Mesothelial cell of epicardium (in vitro differentiated cells): ENCODE measurements around the gene TNIP3. TPM values are rescaled to one million over a fixed set of nuclear protein-coding genes. Genes with fewer than 3 reads are reported as not detected.

Experiments used
- DNase-seq, 2 experiments: peaks; one replicate each; pipeline ENCODE4 v3.0.0; 2021; ENCODE audit warnings: low spot score in 2 of 2; ENCODE audit not compliant: unreplicated experiment in 2 of 2
- H3K27ac Mint-ChIP-seq: 2 replicates; pipeline ENCODE4 v1.8.0; 2021; ENCODE audit warnings: mixed read lengths
- H3K27me3 Mint-ChIP-seq: 2 replicates; pipeline ENCODE4 v1.8.0; 2021; ENCODE audit warnings: low read depth, mixed read lengths
- H3K36me3 Mint-ChIP-seq: 2 replicates; pipeline ENCODE4 v1.8.0; 2021; ENCODE audit warnings: mixed read lengths
- H3K4me1 Mint-ChIP-seq: 2 replicates; pipeline ENCODE4 v1.8.0; 2021; ENCODE audit warnings: mixed read lengths
- H3K4me3 Mint-ChIP-seq: 2 replicates; pipeline ENCODE4 v1.8.0; 2021; ENCODE audit warnings: mild to moderate bottlenecking, moderate library complexity, mixed read lengths
- H3K9me3 Mint-ChIP-seq: 2 replicates; pipeline ENCODE4 v1.8.0; 2021; ENCODE audit warnings: mixed read lengths
- CTCF ChIP-seq: fragments of 200-600 bp; sonication (generic); IDR thresholded peaks from one replicate; pipeline ENCODE4 v1.5.0; 2021; ENCODE audit warnings: antibody characterized with exemption; ENCODE audit not compliant: unreplicated experiment
- total RNA-seq: library from RNA; stranded (reverse); gene quantifications from 3 replicates; pipeline ENCODE4 v1.2.1, GENCODE V29; 2021

TNIP3 gene
- total RNA-seq, 1 donor from 2014 or later: 0.27 TPM

DNA sequence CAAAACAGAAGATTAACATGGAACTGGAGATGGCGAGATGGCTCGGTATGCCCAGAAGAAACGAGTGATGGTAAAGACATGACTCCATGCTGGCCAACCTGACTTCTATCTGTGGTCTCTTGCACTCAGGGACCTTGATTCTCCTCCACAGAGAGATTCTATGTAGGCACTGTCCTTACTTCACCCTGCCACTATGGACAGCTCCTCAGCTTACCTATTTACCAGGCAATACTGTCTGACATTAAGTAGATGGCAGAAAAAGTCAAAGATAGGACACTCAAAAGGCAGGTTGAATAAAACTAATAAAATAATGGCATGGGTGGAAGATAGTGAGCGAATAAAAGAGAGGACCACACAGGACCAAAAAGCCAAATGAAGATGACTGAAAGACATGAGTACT, 56.6 kb downstream of the TNIP3 start:
- H3K4me3 Mint-ChIP-seq: no peak overlapping the region
- no peak overlapping the region for H3K27ac Mint-ChIP-seq
- H3K36me3 Mint-ChIP-seq: no peaks in the 10 kb centered on the region
- no peak for TF ChIP-seq CTCF
- peaks cover 2% of the 10 kb centered on the region for H3K27me3 Mint-ChIP-seq
- H3K9me3 Mint-ChIP-seq: peaks cover 29% of the 10 kb centered on the region
- DNase-seq: no peak
- no peaks in the 10 kb centered on the region for H3K4me1 Mint-ChIP-seq

DNA sequence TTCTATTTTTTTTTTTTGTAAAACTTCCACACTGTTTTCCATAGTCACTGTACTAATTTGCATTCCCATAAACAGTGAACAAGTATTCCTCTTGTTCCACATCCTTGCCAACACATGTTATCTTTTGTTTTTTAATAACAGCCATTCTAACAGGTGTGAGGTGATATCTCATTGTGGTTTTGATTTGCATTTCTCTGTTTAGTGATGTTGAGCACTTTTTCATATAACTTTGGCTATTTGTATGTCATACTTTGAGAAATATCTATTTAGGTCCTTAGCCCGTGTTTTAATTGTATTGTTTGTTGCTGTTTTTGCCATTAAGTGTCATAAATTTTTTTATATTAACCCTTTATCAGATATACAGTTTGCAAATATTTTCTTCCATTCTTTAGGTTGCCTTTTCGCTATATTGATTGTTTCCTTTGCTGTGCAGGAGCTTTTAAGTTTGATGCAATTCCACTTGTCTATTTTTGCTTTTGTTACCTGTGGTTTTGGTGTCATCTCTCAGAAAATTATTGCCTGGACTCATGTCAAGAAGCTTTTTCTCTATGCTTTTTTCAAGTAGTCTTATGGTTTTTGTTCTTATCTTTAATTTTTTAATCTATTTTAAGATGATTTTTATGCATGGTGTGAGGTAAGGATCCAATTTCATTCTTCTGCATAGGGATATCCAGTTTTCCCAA, 63.9 kb downstream of the TNIP3 start:
- H3K9me3 Mint-ChIP-seq: peaks cover 38% of the 10 kb centered on the region
- peaks cover 2% of the 10 kb centered on the region for H3K36me3 Mint-ChIP-seq
- no peak for TF ChIP-seq CTCF
- H3K27me3 Mint-ChIP-seq: peaks cover 2% of the 10 kb centered on the region
- no peak overlapping the region for H3K4me3 Mint-ChIP-seq
- peaks cover 3% of the 10 kb centered on the region for H3K4me1 Mint-ChIP-seq
- H3K27ac Mint-ChIP-seq: no peak overlapping the region
- DNase-seq: no peak

DNA sequence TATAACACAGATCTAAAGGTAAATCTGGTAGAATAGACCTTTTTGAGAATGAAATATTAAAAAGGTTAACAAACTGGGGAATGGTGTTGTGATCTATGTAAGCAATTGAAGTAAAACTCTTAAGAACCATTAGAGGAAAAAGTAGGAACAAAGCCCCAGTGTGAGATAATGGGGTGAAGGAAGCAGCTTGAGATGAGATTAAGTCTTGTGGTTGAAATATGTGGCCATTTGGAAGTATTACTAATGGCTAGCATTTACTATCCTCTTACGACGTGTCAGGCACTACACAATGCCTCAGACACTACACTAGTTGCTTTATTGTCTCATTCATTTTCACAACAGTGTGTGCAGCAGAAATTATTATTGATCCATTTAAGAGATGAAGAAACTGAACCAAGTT, 65.9 kb downstream of the TNIP3 start:
- Mint-ChIP-seq H3K9me3 (peaks cover 30% of the 10 kb centered on the region), H3K27ac (no peak overlapping the region), H3K4me1 (peaks cover 3% of the 10 kb centered on the region)

GRCh38 chr4:121096629-121097028, 67.5 kb downstream of the TNIP3 start:
- DNase-seq: no peak
- H3K36me3 Mint-ChIP-seq: peaks cover 2% of the 10 kb centered on the region
- peaks cover 3% of the 10 kb centered on the region for H3K4me1 Mint-ChIP-seq
- no peak overlapping the region for H3K4me3 Mint-ChIP-seq
- H3K9me3 Mint-ChIP-seq: peaks cover 16% of the 10 kb centered on the region
- peak; percentile 65 for TF ChIP-seq CTCF
- no peaks in the 10 kb centered on the region for H3K27me3 Mint-ChIP-seq
- no peak overlapping the region for H3K27ac Mint-ChIP-seq

More for the DNA sequence above, 65.9 kb downstream of the TNIP3 start:
- Mint-ChIP-seq H3K36me3 (peaks cover 2% of the 10 kb centered on the region), H3K4me3 (no peak overlapping the region), H3K27me3 (no peaks in the 10 kb centered on the region)
- no peak for DNase-seq
- no peak for TF ChIP-seq CTCF

- DNase-seq: no peak
- peaks cover 3% of the 10 kb centered on the region for H3K4me1 Mint-ChIP-seq
- no peak overlapping the region for H3K27ac Mint-ChIP-seq
- no peaks in the 10 kb centered on the region for H3K27me3 Mint-ChIP-seq
- TF ChIP-seq CTCF: no peak
- H3K9me3 Mint-ChIP-seq: peaks cover 11% of the 10 kb centered on the region
- no peak overlapping the region for H3K4me3 Mint-ChIP-seq
- no peaks in the 10 kb centered on the region for H3K36me3 Mint-ChIP-seq
These were observed 67.9 kb downstream of the TNIP3 start for GRCh38 chr4:121096191-121096590.
